ENCODE results near the gene CPA1.

DNA sequence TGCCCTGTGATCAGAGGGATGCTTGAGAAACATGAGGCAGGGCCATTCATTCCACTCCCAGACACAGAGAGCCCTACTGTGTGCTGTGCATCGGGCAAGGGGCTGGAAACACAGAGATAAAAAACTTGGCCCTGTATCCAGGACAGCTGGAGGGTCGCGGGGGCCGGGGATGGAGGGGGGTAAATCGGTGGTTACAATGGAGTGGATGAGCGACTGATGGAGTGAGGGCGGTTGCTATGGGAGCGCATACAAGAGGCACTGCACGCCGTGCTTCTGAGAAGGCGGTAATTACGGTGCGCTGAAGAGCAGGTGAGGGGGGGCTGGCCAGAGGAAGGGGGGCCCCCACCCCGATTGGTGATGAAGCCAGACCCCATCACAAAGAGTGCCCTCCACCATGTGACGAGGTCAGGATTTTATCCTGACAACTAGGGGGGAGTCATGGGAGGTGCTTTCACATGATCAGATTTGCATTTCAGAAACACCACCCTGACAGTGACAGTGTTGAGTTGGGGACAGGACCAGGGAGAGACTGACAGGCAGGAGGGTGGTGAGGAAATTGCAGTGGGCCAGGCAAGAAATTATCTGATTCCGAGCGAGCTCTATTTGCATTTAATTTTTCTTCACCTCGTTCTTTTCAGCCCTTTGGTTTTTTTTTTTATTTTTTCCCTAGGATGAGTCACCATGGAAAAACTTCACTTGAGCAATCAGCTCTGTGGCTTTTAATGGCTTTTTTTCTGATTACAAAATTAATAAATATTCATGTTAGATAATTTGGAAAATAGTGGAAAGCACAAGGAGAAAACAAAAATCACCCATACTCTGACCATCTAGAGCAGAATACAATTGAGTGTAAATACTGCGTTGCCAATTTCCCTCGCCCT lies 27.9 kb upstream of the CPA1 start:
- TF ChIP-seq EZH2 (IDR thresholded peaks at IDR 0.05) (no peak), POLR2AphosphoS5 (IDR thresholded peaks at IDR 0.05; ENCODE audit: borderline replicate concordance, low read depth, low read length) (no peak)

All from SK-N-MC (cell line).